LHCN-M2 (cell line): ENCODE data around the gene TNFRSF11A. TPM values are rescaled to one million over a fixed set of nuclear protein-coding genes. Genes with fewer than 3 reads are reported as not detected.

Experiments used
- DNase-seq: peaks from one replicate; pipeline ENCODE4 v3.0.0-alpha.2; 2012; ENCODE audit warnings: low read depth
- total RNA-seq: library from RNA; depleted of rRNA; stranded (reverse); fragments of >200 nt; gene quantifications from 2 replicates; pipeline ENCODE4 v1.2.3, GENCODE V29; 2014

TNFRSF11A gene
- total RNA-seq, 1 experiment from 2014 or later: 0.06 TPM

- DNase-seq: no peak
Measured at GRCh38 chr18:62343316-62343715, 18.2 kb downstream of the TNFRSF11A start.

- DNase-seq: no peak
Measured at GRCh38 chr18:62345909-62346308, 20.8 kb downstream of the TNFRSF11A start.

- no peak for DNase-seq
Measured at GRCh38 chr18:62346333-62347088, 21.4 kb downstream of the TNFRSF11A start.

- DNase-seq: no peak
Measured at GRCh38 chr18:62347089-62347506, 22.0 kb downstream of the TNFRSF11A start.

- DNase-seq: no peak
Measured at GRCh38 chr18:62348474-62348873, 23.4 kb downstream of the TNFRSF11A start.

- no peak for DNase-seq
Measured at GRCh38 chr18:62353170-62353569, 28.1 kb downstream of the TNFRSF11A start.

- no peak for DNase-seq
Measured at GRCh38 chr18:62354151-62354550, 29.0 kb downstream of the TNFRSF11A start.

- no peak for DNase-seq
Measured at GRCh38 chr18:62357079-62357719, 32.1 kb downstream of the TNFRSF11A start.

GRCh38 chr18:62360805-62361204 lies 35.7 kb downstream of the TNFRSF11A start:
- DNase-seq: no peak

GRCh38 chr18:62361288-62361687 lies 36.2 kb downstream of the TNFRSF11A start:
- no peak for DNase-seq

- DNase-seq: no peak
Measured at GRCh38 chr18:62364558-62364957, 39.4 kb downstream of the TNFRSF11A start.

- DNase-seq: no peak
Measured at GRCh38 chr18:62365420-62365819, 40.3 kb downstream of the TNFRSF11A start.

- DNase-seq: no peak
Measured at GRCh38 chr18:62366992-62367391, 41.9 kb downstream of the TNFRSF11A start.

GRCh38 chr18:62368100-62368499 lies 43.0 kb downstream of the TNFRSF11A start:
- no peak for DNase-seq

GRCh38 chr18:62369129-62369644 lies 44.1 kb downstream of the TNFRSF11A start:
- no peak for DNase-seq

GRCh38 chr18:62370366-62370765 lies 45.3 kb downstream of the TNFRSF11A start:
- no peak for DNase-seq

GRCh38 chr18:62371436-62371835 lies 46.3 kb downstream of the TNFRSF11A start:
- DNase-seq: no peak

- DNase-seq: no peak
Measured at GRCh38 chr18:62372156-62372555, 47.0 kb downstream of the TNFRSF11A start.

- no peak for DNase-seq
Measured at GRCh38 chr18:62372882-62373281, 47.8 kb downstream of the TNFRSF11A start.

- DNase-seq: no peak
Measured at GRCh38 chr18:62374410-62374965, 49.4 kb downstream of the TNFRSF11A start.

GRCh38 chr18:62377131-62377807 lies 52.2 kb downstream of the TNFRSF11A start:
- DNase-seq: no peak

- no peak for DNase-seq
Measured at GRCh38 chr18:62379051-62379450, 53.9 kb downstream of the TNFRSF11A start.
